K562 (cell line): ENCODE results near the gene MEX3A. TPM values are rescaled to one million over a fixed set of nuclear protein-coding genes. Genes with fewer than 3 reads are reported as not detected.
A peak's percentile ranks its signal among the peaks of the same experiment; 100 is the strongest.

Source experiments
- BRF1 ChIP-seq: IDR thresholded peaks from 3 replicates; pipeline ENCODE4 v1.6.1; 2011; ENCODE audit warnings: borderline replicate concordance, mild to moderate bottlenecking; ENCODE audit not compliant: insufficient read length; ENCODE audit errors: extremely low read depth
- CCNT2 ChIP-seq: IDR thresholded peaks from 2 replicates; pipeline ENCODE4 v1.6.1; 2011; ENCODE audit warnings: borderline replicate concordance, low read depth, mild to moderate bottlenecking, moderate library complexity, mixed read lengths, low read length; ENCODE audit not compliant: insufficient read length; ENCODE audit errors: extremely low read depth
- CREM ChIP-seq: IDR thresholded peaks from 2 replicates; pipeline ENCODE4 v1.6.1; 2014; ENCODE audit warnings: antibody characterized with exemption, low read depth
- CTBP1 ChIP-seq: fragments of 450-650 bp; IDR thresholded peaks from 2 replicates; pipeline ENCODE4 v1.6.1; 2016; ENCODE audit warnings: borderline replicate concordance
- ESRRB ChIP-seq: fragments of 250-450 bp; sonication (Bioruptor Pico); IDR thresholded peaks from 2 replicates; pipeline ENCODE4 v1.5.0; 2020; ENCODE audit warnings: mild to moderate bottlenecking, moderate library complexity, borderline replicate concordance
- GABPA ChIP-seq: fragments of 200-800 bp; sonication (Bioruptor generic); conservative IDR thresholded peaks from 2 replicates; pipeline ENCODE4 v1.6.1; 2016; ENCODE audit warnings: low read depth, missing genetic modification characterization, missing compliant biosample characterization
- MTA1 ChIP-seq: fragments of 450-650 bp; IDR thresholded peaks from 2 replicates; pipeline ENCODE4 v1.6.1; 2017; ENCODE audit warnings: borderline replicate concordance
- NR2C2 ChIP-seq, 2 experiments: fragments of 200-800 bp in 1 of 2; sonication (Bioruptor generic) in 1 of 2; sonication (generic) in 1 of 2; formaldehyde crosslinking in 1 of 2; IDR thresholded peaks; 2 replicates each; pipeline versions ENCODE4 v1.6.1 to v1.8.0; 2016 to 2022; ENCODE audit warnings: mild to moderate bottlenecking in 1 of 2, missing compliant biosample characterization in 1 of 2, missing genetic modification characterization in 1 of 2, missing genetic modification reagents in 1 of 2
- PCBP1 ChIP-seq: fragments of 200-400 bp; formaldehyde crosslinking; IDR thresholded peaks from 2 replicates; pipeline ENCODE4 v1.6.1; 2018; ENCODE audit warnings: mild to moderate bottlenecking, low read depth, low read length; ENCODE audit not compliant: poor library complexity, severe bottlenecking
- RAD51 ChIP-seq: fragments of 450-650 bp; IDR thresholded peaks from 2 replicates; pipeline ENCODE4 v1.7.1; 2016; ENCODE audit warnings: low read depth, mild to moderate bottlenecking, borderline replicate concordance
- RBM34 ChIP-seq: fragments of 200-400 bp; formaldehyde crosslinking; IDR thresholded peaks from 2 replicates; pipeline ENCODE4 v1.6.1; 2018; ENCODE audit warnings: low read length, borderline replicate concordance; ENCODE audit not compliant: insufficient read depth
- SMARCA4 ChIP-seq: fragments of 450-650 bp; IDR thresholded peaks from 2 replicates; pipeline ENCODE4 v1.6.1; 2016
- SNRNP70 ChIP-seq: fragments of 200-400 bp; formaldehyde crosslinking; optimal IDR thresholded peaks from 2 replicates; pipeline ENCODE3; 2017; ENCODE audit warnings: low read depth, low read length
- TBL1XR1 ChIP-seq, 2 experiments: IDR thresholded peaks; 2 replicates each; pipeline ENCODE4 v1.6.1; 2012; ENCODE audit warnings: improper control_type of control experiment in 2 of 2, low read length in 2 of 2, mild to moderate bottlenecking in 1 of 2
- TEAD2 ChIP-seq: fragments of 450-650 bp; IDR thresholded peaks from 2 replicates; pipeline ENCODE4 v1.6.1; 2016; ENCODE audit warnings: missing genetic modification characterization, control low read depth, missing compliant biosample characterization
- ZNF76 ChIP-seq: fragments of 250-450 bp; sonication (Bioruptor Pico); IDR thresholded peaks from 2 replicates; pipeline ENCODE4 v1.4.0; 2020; ENCODE audit warnings: mild to moderate bottlenecking, moderate library complexity, borderline replicate concordance
- polyA plus RNA-seq, 8 experiments: library from polyadenylated mRNA; depleted of rRNA in 4 of 8; stranded (reverse) in 5 of 8; unstranded in 3 of 8; fragments of >200 nt; fragmentation: Nextera tagmentation in 2 of 8; fragmentation: Illumina TruSeq in 1 of 8; extraction: Ambion mirVana in 2 of 8; extraction: Trizol in 1 of 8; gene quantifications; 2 replicates each; pipeline versions ENCODE4 v1.2.1 to v1.2.3, GENCODE V29; 2011 to 2014; ENCODE audit warnings: inconsistent platforms in 1 of 8, missing spikeins in 1 of 8
- total RNA-seq, 7 experiments: library from RNA; depleted of rRNA in 6 of 7; stranded (reverse); fragments of >200 nt in 6 of 7; fragmentation: Illumina TruSeq in 2 of 7; extraction: Trizol in 2 of 7; gene quantifications; 2 replicates each; pipeline versions ENCODE4 v1.2.1 to v1.2.3, GENCODE V29; 2011 to 2021; ENCODE audit warnings: low replicate concordance in 1 of 7
- TF ChIP-seq, protein P1 (sequence below), 2 experiments: IDR thresholded peaks; 2 replicates each; pipeline ENCODE4 v1.6.1; 2011; ENCODE audit warnings: borderline replicate concordance in 1 of 2, control low read depth in 1 of 2, low read depth in 1 of 2, low read length in 1 of 2, mild to moderate bottlenecking in 1 of 2, mixed read lengths in 1 of 2, moderate library complexity in 1 of 2; ENCODE audit not compliant: insufficient read depth in 1 of 2, insufficient read length in 1 of 2, poor library complexity in 1 of 2, severe bottlenecking in 1 of 2; ENCODE audit errors: extremely low read depth in 1 of 2
- TF ChIP-seq, protein P2 (sequence below): fragments of 250-450 bp; sonication (Bioruptor Pico); IDR thresholded peaks from 2 replicates; pipeline ENCODE4 v1.5.0; 2021; ENCODE audit warnings: mild to moderate bottlenecking, moderate library complexity
- TF ChIP-seq, protein P3 (sequence below): fragments of 450-650 bp; formaldehyde crosslinking; IDR thresholded peaks from 2 replicates; pipeline ENCODE4 v1.4.0; 2022; ENCODE audit warnings: mild to moderate bottlenecking, moderate library complexity
- TF ChIP-seq, protein P4 (sequence below), 2 experiments: fragments of 250-450 bp in 1 of 2; fragments of 450-650 bp in 1 of 2; sonication (Bioruptor Pico) in 1 of 2; IDR thresholded peaks; 2 replicates each; pipeline versions ENCODE4 v1.6.1 to v1.8.0; 2016 to 2021; ENCODE audit warnings: mild to moderate bottlenecking in 2 of 2, moderate library complexity in 2 of 2, missing compliant biosample characterization in 1 of 2, missing genetic modification characterization in 1 of 2

The MEX3A gene
- total and polyA plus RNA-seq, 9 of the 15 experiments (the other 6 are each of a cell fraction or from before 2014, with no cell fraction given): 0.36 to 13.7 (median 5.2) TPM

DNA sequence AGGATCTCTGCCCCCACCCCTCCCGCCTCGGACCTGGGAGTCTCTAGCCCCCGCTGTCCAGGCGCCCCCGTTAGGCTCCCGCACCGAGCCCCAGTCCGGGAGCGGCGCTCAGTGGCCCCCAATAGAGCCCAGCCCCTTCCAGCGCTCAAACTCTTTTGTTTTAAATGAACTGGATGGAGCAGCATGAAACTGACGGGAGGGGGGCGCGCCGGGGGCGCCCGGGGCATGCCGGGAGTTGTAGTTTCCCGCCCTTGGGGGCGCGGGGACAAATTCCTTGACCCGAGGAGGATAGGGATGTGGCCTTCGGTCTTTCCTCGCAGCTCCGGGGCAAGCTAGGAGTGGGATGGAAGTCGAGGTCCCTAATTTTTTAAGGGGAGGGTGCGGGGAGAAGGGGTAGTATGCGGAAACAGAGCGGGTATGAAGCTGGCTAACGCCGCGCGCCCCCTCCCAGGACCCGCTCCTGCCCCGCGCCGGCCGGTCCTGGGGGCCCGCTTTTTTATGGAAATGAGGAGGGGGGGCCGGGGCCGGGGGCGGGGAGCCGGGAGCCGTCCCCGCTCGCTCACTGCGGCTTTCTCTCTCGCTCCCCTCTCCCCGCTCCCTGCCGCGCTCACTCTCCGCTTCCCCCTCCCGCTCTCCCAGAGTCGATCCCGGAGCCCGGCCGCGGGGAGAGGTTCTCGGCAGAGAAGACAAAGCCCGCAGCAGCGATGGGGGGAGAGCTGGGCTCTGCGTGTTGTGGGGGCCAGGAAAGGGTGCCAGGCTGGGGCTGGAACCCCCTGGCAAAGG is at the start of gene MEX3A (continued):
- TF ChIP-seq, protein P1, sequence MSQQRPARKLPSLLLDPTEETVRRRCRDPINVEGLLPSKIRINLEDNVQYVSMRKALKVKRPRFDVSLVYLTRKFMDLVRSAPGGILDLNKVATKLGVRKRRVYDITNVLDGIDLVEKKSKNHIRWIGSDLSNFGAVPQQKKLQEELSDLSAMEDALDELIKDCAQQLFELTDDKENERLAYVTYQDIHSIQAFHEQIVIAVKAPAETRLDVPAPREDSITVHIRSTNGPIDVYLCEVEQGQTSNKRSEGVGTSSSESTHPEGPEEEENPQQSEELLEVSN (IDR thresholded peaks at IDR 0.05; ENCODE audit: borderline replicate concordance in 1 of 2, extremely low read depth in 1 of 2, insufficient read depth in 1 of 2, insufficient read length in 1 of 2, low read depth in 1 of 2, low read length in 1 of 2, poor library complexity in 1 of 2, severe bottlenecking in 1 of 2): peak; percentile 41 to 66
- TF ChIP-seq CREM: peak; percentile 82
- peak; percentile 59 for TF ChIP-seq PCBP1
- no peak for TF ChIP-seq NR2C2 (CRISPR knock-in tag; IDR thresholded peaks at IDR 0.05)
- TF ChIP-seq NR2C2 (tag; IDR thresholded peaks at IDR 0.05): peak; percentile 89
- TF ChIP-seq, protein P2, sequence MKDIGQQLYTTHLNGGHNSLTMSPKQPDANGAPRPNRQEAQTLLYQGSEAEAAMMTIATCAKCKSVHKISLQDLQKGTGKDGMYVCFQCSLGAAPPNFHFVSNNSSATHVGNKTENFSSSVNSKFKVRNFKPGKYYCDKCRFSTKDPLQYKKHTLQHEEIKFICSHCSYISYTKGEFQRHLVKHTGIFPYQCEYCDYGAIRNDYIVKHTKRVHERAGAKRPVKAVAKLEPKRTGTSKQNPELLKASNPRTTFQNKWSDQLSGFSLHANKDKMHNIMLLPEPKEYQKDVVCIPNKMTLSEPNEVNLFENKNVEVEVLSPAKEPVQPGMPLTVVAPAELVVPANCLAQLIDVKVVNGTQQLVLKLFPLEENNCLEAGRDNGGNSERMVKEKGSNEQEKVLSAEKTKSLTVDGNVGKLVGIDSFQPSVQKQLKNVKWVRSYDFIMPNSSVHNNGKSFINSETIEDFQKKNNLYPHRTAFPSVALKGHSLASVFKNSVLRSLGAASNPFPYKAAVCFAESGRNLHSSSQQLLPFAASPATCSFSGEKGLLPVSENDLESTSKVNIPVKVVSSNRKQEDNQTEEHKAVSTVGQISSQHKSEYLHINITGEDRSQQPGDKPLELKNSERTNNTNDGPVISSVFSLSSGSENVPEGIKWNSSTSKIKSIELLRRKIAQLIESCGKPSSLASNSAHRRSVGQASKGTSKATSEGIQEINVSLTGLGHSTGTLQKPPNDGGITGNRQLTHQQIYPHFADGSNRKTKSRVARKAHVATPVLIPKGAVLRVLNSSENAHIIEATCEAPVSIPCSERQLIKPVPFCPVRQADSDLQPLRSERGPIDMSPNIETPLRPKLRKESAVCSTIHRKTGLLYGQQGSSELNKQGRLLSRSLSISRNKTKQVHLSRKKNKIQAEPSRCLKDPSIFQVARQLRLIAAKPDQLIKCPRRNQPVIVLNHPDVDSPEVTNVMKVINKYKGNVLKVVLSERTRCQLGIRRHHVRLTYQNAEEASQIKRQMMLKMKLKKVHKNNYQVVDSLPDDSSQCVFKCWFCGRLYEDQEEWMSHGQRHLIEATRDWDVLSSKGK (CRISPR knock-in tag): no peak
- no peak for TF ChIP-seq SMARCA4
- TF ChIP-seq, protein P3, sequence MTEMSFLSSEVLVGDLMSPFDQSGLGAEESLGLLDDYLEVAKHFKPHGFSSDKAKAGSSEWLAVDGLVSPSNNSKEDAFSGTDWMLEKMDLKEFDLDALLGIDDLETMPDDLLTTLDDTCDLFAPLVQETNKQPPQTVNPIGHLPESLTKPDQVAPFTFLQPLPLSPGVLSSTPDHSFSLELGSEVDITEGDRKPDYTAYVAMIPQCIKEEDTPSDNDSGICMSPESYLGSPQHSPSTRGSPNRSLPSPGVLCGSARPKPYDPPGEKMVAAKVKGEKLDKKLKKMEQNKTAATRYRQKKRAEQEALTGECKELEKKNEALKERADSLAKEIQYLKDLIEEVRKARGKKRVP (CRISPR knock-in tag): no peak
- no peak for TF ChIP-seq ZNF76
- no peak for TF ChIP-seq ESRRB (CRISPR knock-in tag)
- no peak for TF ChIP-seq RAD51
- TF ChIP-seq TEAD2 (tag): peak; percentile 41; the same call in 1 of the 2 replicates
- TF ChIP-seq RBM34: no peak
- no peak for TF ChIP-seq SNRNP70
- peak; percentile 73; the same call in 1 of the 2 replicates for TF ChIP-seq MTA1
- peak; percentile 53; the same call in 1 of the 2 replicates for TF ChIP-seq GABPA
- peak; percentile 20 for TF ChIP-seq CCNT2
- peak; percentile 18; the same call in 1 of the 2 replicates for TF ChIP-seq CTBP1
- TF ChIP-seq, protein P4, sequence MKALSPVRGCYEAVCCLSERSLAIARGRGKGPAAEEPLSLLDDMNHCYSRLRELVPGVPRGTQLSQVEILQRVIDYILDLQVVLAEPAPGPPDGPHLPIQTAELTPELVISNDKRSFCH (CRISPR knock-in tag; IDR thresholded peaks at IDR 0.05): no peak
- TF ChIP-seq, protein P4 (tag; IDR thresholded peaks at IDR 0.05): no peak
- TF ChIP-seq TBL1XR1 (IDR thresholded peaks at IDR 0.05; ENCODE audit: low read length in 2 of 2): no peak
- TF ChIP-seq BRF1: no peak
